ENCODE measurements around the gene KCND3.

The KCND3 gene

DNA sequence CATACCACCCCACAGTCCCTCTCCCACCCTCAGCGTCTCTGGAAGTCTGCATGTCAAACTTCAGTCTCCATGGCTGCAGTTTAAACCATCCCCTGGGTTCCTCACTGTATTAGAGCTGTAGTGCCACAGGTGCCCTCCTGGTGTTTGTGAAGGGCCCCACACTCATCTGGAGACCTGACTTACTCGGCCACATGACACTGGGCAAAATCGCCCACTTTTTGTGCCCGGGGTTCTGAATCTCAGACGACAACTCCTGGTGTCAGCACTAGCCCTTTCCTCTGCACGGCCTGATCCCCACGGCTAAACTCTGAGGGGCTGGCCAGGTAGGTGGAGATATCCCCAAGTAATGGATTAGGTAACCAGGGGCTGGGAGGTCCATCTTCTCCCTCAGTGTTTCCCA, 256.8 kb downstream of the KCND3 start:
- no peaks in the 10 kb centered on the region for H3K9me3 ChIP-seq
- peaks cover 76 to 86% of the 10 kb centered on the region in 2 experiments for H3K4me1 ChIP-seq (ENCODE audit: control insufficient read depth in 1 of 2, insufficient read depth in 1 of 2, low read depth in 1 of 2, low read length in 1 of 2)
- peaks cover 66% of the 10 kb centered on the region for H3K36me3 ChIP-seq
- H3K27me3 ChIP-seq = no peaks in the 10 kb centered on the region
- H3K4me3 ChIP-seq (ENCODE audit: low read depth in 1 of 2, low read length in 1 of 2) = peak overlapping the region; percentile 66 to 99
- TF ChIP-seq, protein P1, sequence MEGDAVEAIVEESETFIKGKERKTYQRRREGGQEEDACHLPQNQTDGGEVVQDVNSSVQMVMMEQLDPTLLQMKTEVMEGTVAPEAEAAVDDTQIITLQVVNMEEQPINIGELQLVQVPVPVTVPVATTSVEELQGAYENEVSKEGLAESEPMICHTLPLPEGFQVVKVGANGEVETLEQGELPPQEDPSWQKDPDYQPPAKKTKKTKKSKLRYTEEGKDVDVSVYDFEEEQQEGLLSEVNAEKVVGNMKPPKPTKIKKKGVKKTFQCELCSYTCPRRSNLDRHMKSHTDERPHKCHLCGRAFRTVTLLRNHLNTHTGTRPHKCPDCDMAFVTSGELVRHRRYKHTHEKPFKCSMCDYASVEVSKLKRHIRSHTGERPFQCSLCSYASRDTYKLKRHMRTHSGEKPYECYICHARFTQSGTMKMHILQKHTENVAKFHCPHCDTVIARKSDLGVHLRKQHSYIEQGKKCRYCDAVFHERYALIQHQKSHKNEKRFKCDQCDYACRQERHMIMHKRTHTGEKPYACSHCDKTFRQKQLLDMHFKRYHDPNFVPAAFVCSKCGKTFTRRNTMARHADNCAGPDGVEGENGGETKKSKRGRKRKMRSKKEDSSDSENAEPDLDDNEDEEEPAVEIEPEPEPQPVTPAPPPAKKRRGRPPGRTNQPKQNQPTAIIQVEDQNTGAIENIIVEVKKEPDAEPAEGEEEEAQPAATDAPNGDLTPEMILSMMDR (IDR thresholded peaks at IDR 0.05) = no peak
- H3K27ac ChIP-seq = peak overlapping the region; percentile 98

DNA sequence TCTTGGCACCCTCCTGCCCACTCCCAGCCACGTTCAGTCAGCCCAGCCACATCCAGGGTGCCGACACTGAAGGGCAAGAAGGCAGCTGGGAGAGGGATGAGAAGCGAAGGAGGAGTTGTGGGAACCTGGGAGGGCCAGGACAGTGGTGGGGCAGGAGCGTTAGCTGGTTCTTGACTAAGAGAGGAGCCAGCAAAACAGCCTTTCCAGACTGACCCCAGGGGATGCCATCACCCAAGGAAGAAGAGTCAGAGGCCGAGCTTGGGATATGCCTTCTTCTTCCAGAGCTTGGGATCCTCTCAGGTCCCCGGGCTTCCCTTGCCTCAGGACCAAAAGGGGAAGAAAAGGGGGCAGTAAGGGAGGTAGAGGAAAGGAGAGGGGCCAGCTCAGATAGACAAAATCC, 257.5 kb downstream of the KCND3 start:
- TF ChIP-seq, protein P1 (IDR thresholded peaks at IDR 0.05) = no peak
- H3K4me1 ChIP-seq (ENCODE audit: control insufficient read depth in 1 of 2, insufficient read depth in 1 of 2, low read depth in 1 of 2, low read length in 1 of 2) = peaks cover 69 to 78% of the 10 kb centered on the region in 2 experiments
- H3K27ac ChIP-seq = peak overlapping the region; percentile 98
- H3K4me3 ChIP-seq (ENCODE audit: low read depth in 1 of 2, low read length in 1 of 2) = peak overlapping the region in 1 of 2 experiments; percentile 99
- H3K27me3 ChIP-seq = no peaks in the 10 kb centered on the region
- no peaks in the 10 kb centered on the region for H3K9me3 ChIP-seq
- H3K36me3 ChIP-seq = peaks cover 66% of the 10 kb centered on the region

DNA sequence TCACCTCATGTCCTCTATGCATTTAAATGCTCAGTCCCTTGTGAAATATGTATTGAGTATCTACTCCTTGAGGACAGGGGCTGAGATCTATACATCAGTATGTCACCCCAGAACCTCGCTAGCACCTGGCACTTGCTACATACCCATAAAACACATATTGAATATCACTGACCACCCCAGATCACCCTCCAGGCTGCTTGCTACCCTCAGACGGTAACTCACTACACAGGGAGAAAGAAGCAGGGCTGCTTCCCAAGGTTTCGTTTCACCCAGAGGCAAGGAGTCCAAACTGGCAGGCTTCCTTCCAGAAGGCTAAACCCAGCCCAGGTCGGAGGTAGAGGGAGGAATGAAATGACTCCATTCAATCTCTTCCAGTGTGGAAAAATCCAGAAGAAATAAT, 258.8 kb downstream of the KCND3 start:
- Histone ChIP-seq H3K9me3 (no peaks in the 10 kb centered on the region), H3K27ac (peak overlapping the region; percentile 98), H3K27me3 (no peaks in the 10 kb centered on the region), H3K4me1 (ENCODE audit: control insufficient read depth in 1 of 2, insufficient read depth in 1 of 2, low read depth in 1 of 2, low read length in 1 of 2) (peaks cover 56 to 66% of the 10 kb centered on the region in 2 experiments), H3K36me3 (peaks cover 67% of the 10 kb centered on the region), H3K4me3 (ENCODE audit: low read depth in 1 of 2, low read length in 1 of 2) (no peak overlapping the region)
- TF ChIP-seq, protein P1 (IDR thresholded peaks at IDR 0.05) = no peak

DNA sequence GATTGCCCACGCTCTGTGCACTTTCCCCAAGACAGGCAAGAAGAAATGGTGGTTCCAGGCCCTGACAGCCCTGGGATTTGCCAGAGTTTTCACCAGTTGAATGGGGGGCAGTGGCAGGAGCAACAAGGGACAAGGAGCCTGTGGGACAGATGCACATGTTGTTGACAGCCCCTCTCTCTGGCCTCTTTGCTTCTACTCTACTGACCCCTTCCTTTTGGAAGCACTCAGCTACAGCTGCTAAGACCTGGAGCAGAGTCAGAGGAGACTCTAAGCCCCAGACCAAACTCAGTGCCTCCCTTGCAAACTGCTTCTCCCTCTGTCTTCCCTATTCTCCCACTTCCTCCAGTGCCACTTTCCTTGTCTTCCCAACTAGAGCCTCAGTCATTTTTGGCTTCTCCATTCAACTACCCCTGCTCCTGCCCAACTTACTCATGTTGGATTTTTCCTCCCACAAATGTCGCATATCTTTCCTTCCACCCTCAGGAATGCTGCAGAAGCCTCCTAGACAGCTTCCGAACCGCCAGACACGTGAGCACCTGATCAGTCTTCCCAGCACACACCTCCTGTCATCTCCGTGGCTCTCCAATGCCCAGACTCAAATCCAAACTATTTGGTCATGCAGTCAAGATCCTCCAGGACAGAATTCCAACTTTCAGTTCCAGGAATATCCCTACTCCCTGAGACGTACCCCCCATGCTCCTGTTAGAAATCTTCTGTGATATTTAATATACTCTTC, 259.4 kb downstream of the KCND3 start:
- Histone ChIP-seq H3K9me3 (no peaks in the 10 kb centered on the region), H3K27me3 (no peaks in the 10 kb centered on the region), H3K36me3 (peaks cover 65% of the 10 kb centered on the region), H3K4me1 (ENCODE audit: control insufficient read depth in 1 of 2, insufficient read depth in 1 of 2, low read depth in 1 of 2, low read length in 1 of 2) (peaks cover 50 to 60% of the 10 kb centered on the region in 2 experiments), H3K27ac (peak overlapping the region; percentile 52), H3K4me3 (ENCODE audit: low read depth in 1 of 2, low read length in 1 of 2) (no peak overlapping the region)
- TF ChIP-seq, protein P1 (IDR thresholded peaks at IDR 0.05) = no peak

DNA sequence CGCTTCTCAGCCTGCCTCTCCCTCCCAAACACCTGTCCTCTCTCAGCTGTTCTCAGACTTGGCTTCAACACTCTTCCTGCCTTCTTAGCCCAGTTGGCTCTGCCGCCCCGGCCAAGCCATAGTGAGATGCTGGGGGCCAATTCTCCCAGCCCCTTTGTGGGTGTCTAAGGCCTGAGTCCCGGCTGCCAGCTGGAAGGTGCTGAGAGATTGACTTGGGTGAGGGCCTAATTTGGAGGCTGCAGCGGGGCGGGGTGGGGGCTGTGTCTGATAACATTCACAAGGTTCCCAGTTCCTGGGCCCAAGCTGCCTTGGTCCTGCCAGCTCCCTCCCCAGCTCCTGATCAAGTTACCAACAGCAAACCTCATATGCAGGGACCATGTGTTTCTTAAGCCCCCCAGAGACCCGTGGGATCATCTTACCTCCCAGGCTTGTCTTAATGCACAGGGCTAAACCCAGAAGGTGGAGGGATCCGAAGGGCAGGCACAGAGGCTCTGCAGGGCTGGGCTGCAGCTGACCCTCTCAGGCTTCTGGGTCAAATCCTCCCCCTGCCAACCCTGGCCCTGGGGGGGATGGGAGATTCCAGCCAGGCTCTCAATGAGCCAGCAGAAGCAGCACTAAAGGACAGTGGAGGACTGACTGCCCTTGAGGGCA, 260.1 kb downstream of the KCND3 start:
- H3K27me3 ChIP-seq = no peaks in the 10 kb centered on the region
- peaks cover 63% of the 10 kb centered on the region for H3K36me3 ChIP-seq
- H3K9me3 ChIP-seq = no peaks in the 10 kb centered on the region
- peak overlapping the region; percentile 52 for H3K27ac ChIP-seq
- TF ChIP-seq, protein P1 (IDR thresholded peaks at IDR 0.05) = no peak
- H3K4me1 ChIP-seq (ENCODE audit: control insufficient read depth in 1 of 2, insufficient read depth in 1 of 2, low read depth in 1 of 2, low read length in 1 of 2) = peaks cover 46 to 59% of the 10 kb centered on the region in 2 experiments
- no peak overlapping the region for H3K4me3 ChIP-seq (ENCODE audit: low read depth in 1 of 2, low read length in 1 of 2)

Data from neutrophil (primary cell).